ENCODE measurements around the gene SRCAP. TPM values are rescaled to one million over a fixed set of nuclear protein-coding genes. Genes with fewer than 3 reads are reported as not detected.
A peak's percentile ranks its signal among the peaks of the same experiment; 100 is the strongest.

Gene SRCAP
- total RNA-seq, 1 experiment from 2014 or later, result 58.5 TPM

DNA sequence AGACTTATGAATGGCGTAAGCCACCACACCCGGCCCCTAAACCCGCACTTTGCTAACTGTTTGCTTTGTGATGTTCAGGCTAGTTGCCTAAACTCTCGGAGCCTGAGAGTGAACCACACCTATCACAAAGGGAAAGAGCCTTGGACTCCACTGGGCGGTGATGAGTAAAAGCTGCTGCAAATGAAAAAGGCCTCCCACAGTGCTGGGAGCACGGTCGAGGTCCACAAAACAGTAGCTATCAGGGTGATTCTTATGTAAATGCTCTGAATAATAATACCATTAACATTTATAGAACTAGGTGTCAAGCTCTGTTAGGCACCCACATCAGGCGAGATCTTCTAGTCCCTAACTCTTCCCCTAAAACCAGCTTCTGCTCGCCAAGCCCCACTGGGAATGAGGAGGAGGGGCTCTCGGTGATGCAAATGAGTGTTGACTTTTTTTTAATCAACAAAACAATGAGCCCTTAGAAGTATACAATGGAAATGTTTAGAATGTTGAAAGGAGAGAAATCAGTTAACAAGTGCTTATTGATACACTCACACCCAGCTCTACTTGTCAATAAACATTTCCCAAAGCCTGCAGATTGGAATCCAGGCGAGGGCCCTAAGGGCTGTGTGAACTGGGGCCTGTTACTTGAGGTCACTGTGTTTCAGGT, 20.9 kb upstream of the SRCAP start (continued):
- no peak for TF ChIP-seq ATF1 (CRISPR knock-in tag; IDR thresholded peaks at IDR 0.05)
- no peak for TF ChIP-seq SMAD3 (CRISPR knock-in tag; IDR thresholded peaks at IDR 0.05; ENCODE audit: borderline replicate concordance)
- TF ChIP-seq JAZF1 (CRISPR knock-in tag; IDR thresholded peaks at IDR 0.05), result no peak
- TF ChIP-seq CBFB (CRISPR knock-in tag; IDR thresholded peaks at IDR 0.05; ENCODE audit: low read depth), result 0 out of 2 replicates have a peak, but pooled peaks have one; percentile 41
- TF ChIP-seq RORB (CRISPR knock-in tag; IDR thresholded peaks at IDR 0.05), result no peak
- no peak for TF ChIP-seq NR2C2 (CRISPR knock-in tag; IDR thresholded peaks at IDR 0.05)
- TF ChIP-seq, protein P1, sequence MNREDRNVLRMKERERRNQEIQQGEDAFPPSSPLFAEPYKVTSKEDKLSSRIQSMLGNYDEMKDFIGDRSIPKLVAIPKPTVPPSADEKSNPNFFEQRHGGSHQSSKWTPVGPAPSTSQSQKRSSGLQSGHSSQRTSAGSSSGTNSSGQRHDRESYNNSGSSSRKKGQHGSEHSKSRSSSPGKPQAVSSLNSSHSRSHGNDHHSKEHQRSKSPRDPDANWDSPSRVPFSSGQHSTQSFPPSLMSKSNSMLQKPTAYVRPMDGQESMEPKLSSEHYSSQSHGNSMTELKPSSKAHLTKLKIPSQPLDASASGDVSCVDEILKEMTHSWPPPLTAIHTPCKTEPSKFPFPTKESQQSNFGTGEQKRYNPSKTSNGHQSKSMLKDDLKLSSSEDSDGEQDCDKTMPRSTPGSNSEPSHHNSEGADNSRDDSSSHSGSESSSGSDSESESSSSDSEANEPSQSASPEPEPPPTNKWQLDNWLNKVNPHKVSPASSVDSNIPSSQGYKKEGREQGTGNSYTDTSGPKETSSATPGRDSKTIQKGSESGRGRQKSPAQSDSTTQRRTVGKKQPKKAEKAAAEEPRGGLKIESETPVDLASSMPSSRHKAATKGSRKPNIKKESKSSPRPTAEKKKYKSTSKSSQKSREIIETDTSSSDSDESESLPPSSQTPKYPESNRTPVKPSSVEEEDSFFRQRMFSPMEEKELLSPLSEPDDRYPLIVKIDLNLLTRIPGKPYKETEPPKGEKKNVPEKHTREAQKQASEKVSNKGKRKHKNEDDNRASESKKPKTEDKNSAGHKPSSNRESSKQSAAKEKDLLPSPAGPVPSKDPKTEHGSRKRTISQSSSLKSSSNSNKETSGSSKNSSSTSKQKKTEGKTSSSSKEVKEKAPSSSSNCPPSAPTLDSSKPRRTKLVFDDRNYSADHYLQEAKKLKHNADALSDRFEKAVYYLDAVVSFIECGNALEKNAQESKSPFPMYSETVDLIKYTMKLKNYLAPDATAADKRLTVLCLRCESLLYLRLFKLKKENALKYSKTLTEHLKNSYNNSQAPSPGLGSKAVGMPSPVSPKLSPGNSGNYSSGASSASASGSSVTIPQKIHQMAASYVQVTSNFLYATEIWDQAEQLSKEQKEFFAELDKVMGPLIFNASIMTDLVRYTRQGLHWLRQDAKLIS (CRISPR knock-in tag; IDR thresholded peaks at IDR 0.05; ENCODE audit: borderline replicate concordance), result no peak
- TF ChIP-seq, protein P2, sequence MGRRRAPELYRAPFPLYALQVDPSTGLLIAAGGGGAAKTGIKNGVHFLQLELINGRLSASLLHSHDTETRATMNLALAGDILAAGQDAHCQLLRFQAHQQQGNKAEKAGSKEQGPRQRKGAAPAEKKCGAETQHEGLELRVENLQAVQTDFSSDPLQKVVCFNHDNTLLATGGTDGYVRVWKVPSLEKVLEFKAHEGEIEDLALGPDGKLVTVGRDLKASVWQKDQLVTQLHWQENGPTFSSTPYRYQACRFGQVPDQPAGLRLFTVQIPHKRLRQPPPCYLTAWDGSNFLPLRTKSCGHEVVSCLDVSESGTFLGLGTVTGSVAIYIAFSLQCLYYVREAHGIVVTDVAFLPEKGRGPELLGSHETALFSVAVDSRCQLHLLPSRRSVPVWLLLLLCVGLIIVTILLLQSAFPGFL (CRISPR knock-in tag; IDR thresholded peaks at IDR 0.05; ENCODE audit: borderline replicate concordance), result no peak
- TF ChIP-seq RELA (CRISPR knock-in tag; IDR thresholded peaks at IDR 0.05; ENCODE audit: borderline replicate concordance), result no peak
- TF ChIP-seq TCF7 (CRISPR knock-in tag; IDR thresholded peaks at IDR 0.05; ENCODE audit: low read depth), result no peak
- TF ChIP-seq, protein P3, sequence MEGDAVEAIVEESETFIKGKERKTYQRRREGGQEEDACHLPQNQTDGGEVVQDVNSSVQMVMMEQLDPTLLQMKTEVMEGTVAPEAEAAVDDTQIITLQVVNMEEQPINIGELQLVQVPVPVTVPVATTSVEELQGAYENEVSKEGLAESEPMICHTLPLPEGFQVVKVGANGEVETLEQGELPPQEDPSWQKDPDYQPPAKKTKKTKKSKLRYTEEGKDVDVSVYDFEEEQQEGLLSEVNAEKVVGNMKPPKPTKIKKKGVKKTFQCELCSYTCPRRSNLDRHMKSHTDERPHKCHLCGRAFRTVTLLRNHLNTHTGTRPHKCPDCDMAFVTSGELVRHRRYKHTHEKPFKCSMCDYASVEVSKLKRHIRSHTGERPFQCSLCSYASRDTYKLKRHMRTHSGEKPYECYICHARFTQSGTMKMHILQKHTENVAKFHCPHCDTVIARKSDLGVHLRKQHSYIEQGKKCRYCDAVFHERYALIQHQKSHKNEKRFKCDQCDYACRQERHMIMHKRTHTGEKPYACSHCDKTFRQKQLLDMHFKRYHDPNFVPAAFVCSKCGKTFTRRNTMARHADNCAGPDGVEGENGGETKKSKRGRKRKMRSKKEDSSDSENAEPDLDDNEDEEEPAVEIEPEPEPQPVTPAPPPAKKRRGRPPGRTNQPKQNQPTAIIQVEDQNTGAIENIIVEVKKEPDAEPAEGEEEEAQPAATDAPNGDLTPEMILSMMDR (IDR thresholded peaks at IDR 0.05), result no peak
- TF ChIP-seq, protein P4, sequence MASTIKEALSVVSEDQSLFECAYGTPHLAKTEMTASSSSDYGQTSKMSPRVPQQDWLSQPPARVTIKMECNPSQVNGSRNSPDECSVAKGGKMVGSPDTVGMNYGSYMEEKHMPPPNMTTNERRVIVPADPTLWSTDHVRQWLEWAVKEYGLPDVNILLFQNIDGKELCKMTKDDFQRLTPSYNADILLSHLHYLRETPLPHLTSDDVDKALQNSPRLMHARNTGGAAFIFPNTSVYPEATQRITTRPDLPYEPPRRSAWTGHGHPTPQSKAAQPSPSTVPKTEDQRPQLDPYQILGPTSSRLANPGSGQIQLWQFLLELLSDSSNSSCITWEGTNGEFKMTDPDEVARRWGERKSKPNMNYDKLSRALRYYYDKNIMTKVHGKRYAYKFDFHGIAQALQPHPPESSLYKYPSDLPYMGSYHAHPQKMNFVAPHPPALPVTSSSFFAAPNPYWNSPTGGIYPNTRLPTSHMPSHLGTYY (CRISPR knock-in tag; IDR thresholded peaks at IDR 0.05), result no peak
- TF ChIP-seq CREB1 (CRISPR knock-in tag; IDR thresholded peaks at IDR 0.05), result no peak
- TF ChIP-seq, protein P5, sequence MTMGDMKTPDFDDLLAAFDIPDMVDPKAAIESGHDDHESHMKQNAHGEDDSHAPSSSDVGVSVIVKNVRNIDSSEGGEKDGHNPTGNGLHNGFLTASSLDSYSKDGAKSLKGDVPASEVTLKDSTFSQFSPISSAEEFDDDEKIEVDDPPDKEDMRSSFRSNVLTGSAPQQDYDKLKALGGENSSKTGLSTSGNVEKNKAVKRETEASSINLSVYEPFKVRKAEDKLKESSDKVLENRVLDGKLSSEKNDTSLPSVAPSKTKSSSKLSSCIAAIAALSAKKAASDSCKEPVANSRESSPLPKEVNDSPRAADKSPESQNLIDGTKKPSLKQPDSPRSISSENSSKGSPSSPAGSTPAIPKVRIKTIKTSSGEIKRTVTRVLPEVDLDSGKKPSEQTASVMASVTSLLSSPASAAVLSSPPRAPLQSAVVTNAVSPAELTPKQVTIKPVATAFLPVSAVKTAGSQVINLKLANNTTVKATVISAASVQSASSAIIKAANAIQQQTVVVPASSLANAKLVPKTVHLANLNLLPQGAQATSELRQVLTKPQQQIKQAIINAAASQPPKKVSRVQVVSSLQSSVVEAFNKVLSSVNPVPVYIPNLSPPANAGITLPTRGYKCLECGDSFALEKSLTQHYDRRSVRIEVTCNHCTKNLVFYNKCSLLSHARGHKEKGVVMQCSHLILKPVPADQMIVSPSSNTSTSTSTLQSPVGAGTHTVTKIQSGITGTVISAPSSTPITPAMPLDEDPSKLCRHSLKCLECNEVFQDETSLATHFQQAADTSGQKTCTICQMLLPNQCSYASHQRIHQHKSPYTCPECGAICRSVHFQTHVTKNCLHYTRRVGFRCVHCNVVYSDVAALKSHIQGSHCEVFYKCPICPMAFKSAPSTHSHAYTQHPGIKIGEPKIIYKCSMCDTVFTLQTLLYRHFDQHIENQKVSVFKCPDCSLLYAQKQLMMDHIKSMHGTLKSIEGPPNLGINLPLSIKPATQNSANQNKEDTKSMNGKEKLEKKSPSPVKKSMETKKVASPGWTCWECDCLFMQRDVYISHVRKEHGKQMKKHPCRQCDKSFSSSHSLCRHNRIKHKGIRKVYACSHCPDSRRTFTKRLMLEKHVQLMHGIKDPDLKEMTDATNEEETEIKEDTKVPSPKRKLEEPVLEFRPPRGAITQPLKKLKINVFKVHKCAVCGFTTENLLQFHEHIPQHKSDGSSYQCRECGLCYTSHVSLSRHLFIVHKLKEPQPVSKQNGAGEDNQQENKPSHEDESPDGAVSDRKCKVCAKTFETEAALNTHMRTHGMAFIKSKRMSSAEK (CRISPR knock-in tag; IDR thresholded peaks at IDR 0.05; ENCODE audit: borderline replicate concordance), result no peak
- TF ChIP-seq GTF2I (CRISPR knock-in tag; conservative IDR thresholded peaks at IDR 0.05), result no peak
- TF ChIP-seq, protein P6, sequence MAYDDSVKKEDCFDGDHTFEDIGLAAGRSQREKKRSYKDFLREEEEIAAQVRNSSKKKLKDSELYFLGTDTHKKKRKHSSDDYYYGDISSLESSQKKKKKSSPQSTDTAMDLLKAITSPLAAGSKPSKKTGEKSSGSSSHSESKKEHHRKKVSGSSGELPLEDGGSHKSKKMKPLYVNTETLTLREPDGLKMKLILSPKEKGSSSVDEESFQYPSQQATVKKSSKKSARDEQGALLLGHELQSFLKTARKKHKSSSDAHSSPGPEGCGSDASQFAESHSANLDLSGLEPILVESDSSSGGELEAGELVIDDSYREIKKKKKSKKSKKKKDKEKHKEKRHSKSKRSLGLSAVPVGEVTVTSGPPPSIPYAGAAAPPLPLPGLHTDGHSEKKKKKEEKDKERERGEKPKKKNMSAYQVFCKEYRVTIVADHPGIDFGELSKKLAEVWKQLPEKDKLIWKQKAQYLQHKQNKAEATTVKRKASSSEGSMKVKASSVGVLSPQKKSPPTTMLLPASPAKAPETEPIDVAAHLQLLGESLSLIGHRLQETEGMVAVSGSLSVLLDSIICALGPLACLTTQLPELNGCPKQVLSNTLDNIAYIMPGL (CRISPR knock-in tag; IDR thresholded peaks at IDR 0.05), result no peak
- TF ChIP-seq, protein P7, sequence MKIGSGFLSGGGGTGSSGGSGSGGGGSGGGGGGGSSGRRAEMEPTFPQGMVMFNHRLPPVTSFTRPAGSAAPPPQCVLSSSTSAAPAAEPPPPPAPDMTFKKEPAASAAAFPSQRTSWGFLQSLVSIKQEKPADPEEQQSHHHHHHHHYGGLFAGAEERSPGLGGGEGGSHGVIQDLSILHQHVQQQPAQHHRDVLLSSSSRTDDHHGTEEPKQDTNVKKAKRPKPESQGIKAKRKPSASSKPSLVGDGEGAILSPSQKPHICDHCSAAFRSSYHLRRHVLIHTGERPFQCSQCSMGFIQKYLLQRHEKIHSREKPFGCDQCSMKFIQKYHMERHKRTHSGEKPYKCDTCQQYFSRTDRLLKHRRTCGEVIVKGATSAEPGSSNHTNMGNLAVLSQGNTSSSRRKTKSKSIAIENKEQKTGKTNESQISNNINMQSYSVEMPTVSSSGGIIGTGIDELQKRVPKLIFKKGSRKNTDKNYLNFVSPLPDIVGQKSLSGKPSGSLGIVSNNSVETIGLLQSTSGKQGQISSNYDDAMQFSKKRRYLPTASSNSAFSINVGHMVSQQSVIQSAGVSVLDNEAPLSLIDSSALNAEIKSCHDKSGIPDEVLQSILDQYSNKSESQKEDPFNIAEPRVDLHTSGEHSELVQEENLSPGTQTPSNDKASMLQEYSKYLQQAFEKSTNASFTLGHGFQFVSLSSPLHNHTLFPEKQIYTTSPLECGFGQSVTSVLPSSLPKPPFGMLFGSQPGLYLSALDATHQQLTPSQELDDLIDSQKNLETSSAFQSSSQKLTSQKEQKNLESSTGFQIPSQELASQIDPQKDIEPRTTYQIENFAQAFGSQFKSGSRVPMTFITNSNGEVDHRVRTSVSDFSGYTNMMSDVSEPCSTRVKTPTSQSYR (CRISPR knock-in tag; IDR thresholded peaks at IDR 0.05), result peak; percentile 75; the same call in 1 of the 2 replicates
- no peak for TF ChIP-seq NFE2L1 (CRISPR knock-in tag; IDR thresholded peaks at IDR 0.05)
- TF ChIP-seq ZNF263 (CRISPR knock-in tag; IDR thresholded peaks at IDR 0.05; ENCODE audit: low read depth), result no peak

All from WTC11 (cell line).